ENCODE measurements around the gene RAP1GAP2.

The RAP1GAP2 gene

GRCh38 chr17:2995377-2995776 lies 199.1 kb downstream of the RAP1GAP2 start:
- TF ChIP-seq ZNF70 (CRISPR knock-in tag; IDR thresholded peaks at IDR 0.05) = no peak
- TF ChIP-seq CREB5 (CRISPR knock-in tag; IDR thresholded peaks at IDR 0.05; ENCODE audit: low read depth) = no peak
- TF ChIP-seq OSR1 (CRISPR knock-in tag; IDR thresholded peaks at IDR 0.05) = no peak
- TF ChIP-seq PATZ1 (CRISPR knock-in tag; IDR thresholded peaks at IDR 0.05; ENCODE audit: borderline replicate concordance) = no peak
- TF ChIP-seq ZC3H10 (CRISPR knock-in tag; IDR thresholded peaks at IDR 0.05) = no peak
- TF ChIP-seq POU6F1 (CRISPR knock-in tag; IDR thresholded peaks at IDR 0.05; ENCODE audit: borderline replicate concordance, low read depth) = no peak
- TF ChIP-seq PPARA (CRISPR knock-in tag; IDR thresholded peaks at IDR 0.05; ENCODE audit: borderline replicate concordance) = no peak
- TF ChIP-seq ESRRG (CRISPR knock-in tag; IDR thresholded peaks at IDR 0.05) = no peak
- no peak for TF ChIP-seq RARB (CRISPR knock-in tag; IDR thresholded peaks at IDR 0.05)
- no peak for TF ChIP-seq CSRNP3 (CRISPR knock-in tag; IDR thresholded peaks at IDR 0.05)
- TF ChIP-seq CSDC2 (CRISPR knock-in tag; IDR thresholded peaks at IDR 0.05) = no peak
- no peak for TF ChIP-seq TOX (CRISPR knock-in tag; IDR thresholded peaks at IDR 0.05; ENCODE audit: borderline replicate concordance)
- TF ChIP-seq GLIS3 (CRISPR knock-in tag; IDR thresholded peaks at IDR 0.05) = no peak
- TF ChIP-seq ZFP3 (CRISPR knock-in tag; IDR thresholded peaks at IDR 0.05) = no peak
- TF ChIP-seq SNAI2 (CRISPR knock-in tag; IDR thresholded peaks at IDR 0.05) = no peak
- no peak for TF ChIP-seq BACH2 (CRISPR knock-in tag; IDR thresholded peaks at IDR 0.05; ENCODE audit: borderline replicate concordance)
- no peak for TF ChIP-seq TCF4 (CRISPR knock-in tag; IDR thresholded peaks at IDR 0.05; ENCODE audit: borderline replicate concordance)
- ATAC-seq = no peak

GRCh38 chr17:2995886-2996809 lies 199.9 kb downstream of the RAP1GAP2 start:
- no peak for ATAC-seq
- TF ChIP-seq GLIS3 (CRISPR knock-in tag; IDR thresholded peaks at IDR 0.05) = no peak
- no peak for TF ChIP-seq TSHZ2 (CRISPR knock-in tag; IDR thresholded peaks at IDR 0.05)
- no peak for TF ChIP-seq ZNF565 (CRISPR knock-in tag; conservative IDR thresholded peaks at IDR 0.05; ENCODE audit: low read depth)
- TF ChIP-seq CREB5 (CRISPR knock-in tag; IDR thresholded peaks at IDR 0.05; ENCODE audit: low read depth) = no peak
- TF ChIP-seq BACH2 (CRISPR knock-in tag; IDR thresholded peaks at IDR 0.05; ENCODE audit: borderline replicate concordance) = no peak
- TF ChIP-seq ZC3H10 (CRISPR knock-in tag; IDR thresholded peaks at IDR 0.05) = no peak
- no peak for TF ChIP-seq ZFP30 (CRISPR knock-in tag; IDR thresholded peaks at IDR 0.05)
- no peak for TF ChIP-seq RARB (CRISPR knock-in tag; IDR thresholded peaks at IDR 0.05)
- no peak for TF ChIP-seq TCF4 (CRISPR knock-in tag; IDR thresholded peaks at IDR 0.05; ENCODE audit: borderline replicate concordance)
- TF ChIP-seq PPARA (CRISPR knock-in tag; IDR thresholded peaks at IDR 0.05; ENCODE audit: borderline replicate concordance) = no peak
- TF ChIP-seq OSR1 (CRISPR knock-in tag; IDR thresholded peaks at IDR 0.05) = no peak
- no peak for TF ChIP-seq ZNF8 (CRISPR knock-in tag; IDR thresholded peaks at IDR 0.05)
- TF ChIP-seq ZNF70 (CRISPR knock-in tag; IDR thresholded peaks at IDR 0.05) = no peak
- no peak for TF ChIP-seq ESRRG (CRISPR knock-in tag; IDR thresholded peaks at IDR 0.05)
- TF ChIP-seq ZFP3 (CRISPR knock-in tag; IDR thresholded peaks at IDR 0.05) = no peak
- no peak for TF ChIP-seq CSRNP3 (CRISPR knock-in tag; IDR thresholded peaks at IDR 0.05)
- no peak for TF ChIP-seq CSDC2 (CRISPR knock-in tag; IDR thresholded peaks at IDR 0.05)
- no peak for TF ChIP-seq TOX (CRISPR knock-in tag; IDR thresholded peaks at IDR 0.05; ENCODE audit: borderline replicate concordance)
- TF ChIP-seq POU6F1 (CRISPR knock-in tag; IDR thresholded peaks at IDR 0.05; ENCODE audit: borderline replicate concordance, low read depth) = no peak
